ENCODE results near the gene LENG9.
A peak's percentile ranks its signal among the peaks of the same experiment; 100 is the strongest.
"Not testable (repeated sequence)": the region's sequence is repeated elsewhere in the genome, so short reads cannot be mapped to it uniquely, and the experiment has no call there.

The LENG9 gene

GRCh38 chr19:54478677-54479266 is 15.2 kb upstream of the LENG9 start:
- DNase-seq (ENCODE audit: low read depth, low spot score) = no peak

- no peak for DNase-seq (ENCODE audit: low read depth, low spot score)
Observed at GRCh38 chr19:54477650-54478049, 14.1 kb upstream of the LENG9 start.

GRCh38 chr19:54475706-54476105 is 12.1 kb upstream of the LENG9 start:
- no peak for DNase-seq (ENCODE audit: low read depth, low spot score)

DNA sequence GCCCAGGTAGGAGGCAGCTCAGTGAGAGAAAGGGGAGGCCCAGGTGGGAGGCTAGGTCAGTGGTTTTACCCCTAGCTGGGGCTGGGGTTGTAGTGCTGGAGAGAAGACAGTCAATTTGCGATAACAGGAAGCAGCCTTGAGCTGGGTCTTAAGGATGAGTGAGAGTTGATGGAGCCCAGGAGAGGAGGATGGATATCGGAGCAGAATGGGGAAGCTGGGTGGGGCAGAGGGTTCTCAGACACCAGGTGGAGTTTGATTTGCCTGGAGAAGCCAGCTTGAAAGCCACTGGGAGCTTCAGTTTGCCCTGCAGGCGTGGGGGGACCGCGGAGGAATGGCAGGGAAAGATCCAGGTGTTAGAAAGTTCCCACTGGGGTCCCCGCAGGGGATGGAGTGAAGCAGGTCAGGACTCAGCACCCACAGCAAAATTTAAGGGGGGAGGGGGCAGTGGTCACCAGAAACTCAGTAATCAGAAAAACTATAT is 10.4 kb upstream of the LENG9 start:
- no peak for DNase-seq (ENCODE audit: low read depth, low spot score)

- no peak for DNase-seq (ENCODE audit: low read depth, low spot score)
Observed at GRCh38 chr19:54473071-54473891, 9.7 kb upstream of the LENG9 start, which contains the start of gene CDC42EP5. Gene CDC42EP5, minus strand, starts transcription at chr19:54473296. Its CDS starts 7,749 bp downstream, at chr19:54465547.

DNA sequence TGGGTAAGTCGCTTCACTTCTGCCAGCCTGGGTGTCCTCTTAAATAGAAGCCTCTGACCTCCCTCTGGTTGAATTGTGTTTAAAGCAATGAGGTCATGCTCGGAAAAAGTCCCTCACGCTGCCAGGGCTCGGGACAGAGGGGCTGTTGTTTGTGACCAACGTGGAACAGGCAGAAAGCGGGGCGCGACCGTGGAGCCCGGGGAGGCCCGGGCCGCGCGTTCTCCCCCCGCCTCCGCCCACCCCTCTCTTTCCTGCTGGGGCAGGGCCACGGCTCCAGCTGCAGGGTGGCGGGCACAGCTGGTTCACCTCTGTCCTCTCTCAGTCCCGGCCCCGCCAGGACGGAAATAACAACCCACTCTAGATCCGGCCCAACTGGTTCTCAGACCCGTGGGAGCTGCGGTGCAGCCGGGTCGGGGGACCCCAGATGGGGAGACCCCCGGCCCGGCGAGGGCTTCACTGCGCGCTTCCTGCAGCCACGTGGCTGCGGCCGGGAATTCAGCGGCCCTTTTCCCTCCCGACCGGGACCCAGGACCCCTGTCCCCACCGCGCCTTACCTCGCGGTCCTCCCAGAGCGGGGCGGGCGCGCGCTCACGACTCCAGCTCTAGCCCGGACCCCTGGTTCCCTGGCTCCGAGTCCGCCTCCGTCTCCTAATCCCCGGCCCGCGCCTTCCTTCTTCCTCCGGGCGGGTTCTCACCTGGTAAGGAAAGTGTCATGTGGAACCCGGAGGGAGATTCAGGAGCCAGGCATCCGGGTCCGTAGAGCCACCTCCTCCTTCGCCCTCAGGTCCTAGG is 7.6 kb upstream of the LENG9 start:
- no peak for DNase-seq (ENCODE audit: low read depth, low spot score)

DNA sequence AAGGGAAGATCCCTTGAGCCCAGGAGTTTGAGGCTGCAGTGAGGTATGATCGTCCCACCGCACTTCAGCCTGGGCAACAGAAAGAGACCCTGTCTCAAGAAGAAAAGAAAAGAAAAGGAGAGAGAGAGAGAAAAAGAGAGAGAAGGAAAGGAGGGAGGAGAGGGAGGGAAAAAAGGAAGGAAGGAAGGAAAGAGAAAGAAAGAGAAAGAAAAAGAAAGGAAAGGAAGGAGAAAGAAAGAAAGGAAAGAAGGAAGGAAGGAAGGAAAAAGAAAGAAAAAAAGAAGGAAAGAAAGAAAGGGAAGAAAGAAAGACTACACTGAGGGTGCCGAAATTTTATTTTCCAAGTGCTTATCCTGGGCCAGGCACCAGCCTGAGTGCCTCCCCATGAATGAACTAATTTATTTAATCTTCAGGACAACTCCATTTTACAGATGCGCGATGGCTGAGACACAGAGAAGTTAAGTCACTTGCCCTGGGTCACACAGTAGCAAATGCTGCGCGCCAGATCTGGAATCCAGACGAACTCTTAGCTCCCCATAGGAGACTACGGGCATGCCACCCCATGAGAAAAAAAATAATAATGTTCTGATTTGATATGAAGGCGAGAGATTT is 6.8 kb upstream of the LENG9 start:
- DNase-seq (ENCODE audit: low read depth, low spot score) = no peak

GRCh38 chr19:54469496-54469934 is 5.9 kb upstream of the LENG9 start:
- DNase-seq (ENCODE audit: low read depth, low spot score) = no peak

GRCh38 chr19:54466110-54466480 is 2.5 kb upstream of the LENG9 start:
- not testable (repeated sequence) for DNase-seq (ENCODE audit: low read depth, low spot score)

DNA sequence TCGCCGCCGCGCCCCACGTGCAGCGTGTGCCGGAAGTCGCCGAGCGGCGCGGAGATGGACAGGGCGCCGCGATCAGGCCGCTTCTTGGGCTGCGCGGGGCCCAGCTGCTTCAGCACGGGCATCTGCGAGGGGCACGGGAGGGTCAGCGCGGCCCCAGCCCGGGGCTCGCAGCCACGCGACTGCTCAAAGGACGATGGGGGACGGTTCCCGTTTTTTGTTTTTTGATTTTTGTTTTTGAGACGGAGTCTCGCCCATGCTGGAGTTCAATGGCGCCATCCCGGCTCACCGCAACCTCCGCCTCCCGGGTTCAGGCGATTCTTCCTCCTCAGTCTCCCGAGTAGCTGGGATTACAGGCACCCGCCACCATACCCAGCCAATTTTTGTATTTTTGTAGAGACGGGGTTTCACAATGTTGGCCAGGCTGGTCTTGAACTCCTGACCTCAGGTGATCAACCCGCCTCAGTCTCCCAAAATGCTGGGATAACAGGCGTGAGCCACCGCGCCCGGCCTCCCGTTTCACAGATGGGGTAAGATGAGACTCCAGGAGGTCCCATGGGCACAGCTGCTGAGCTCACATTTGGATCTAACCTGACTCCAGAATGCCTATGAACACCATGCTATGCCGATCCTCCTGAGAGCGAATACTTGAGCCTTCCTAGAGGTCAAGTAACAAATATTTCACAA is 2.0 kb upstream of the LENG9 start:
- DNase-seq (ENCODE audit: low read depth, low spot score) = no peak

DNA sequence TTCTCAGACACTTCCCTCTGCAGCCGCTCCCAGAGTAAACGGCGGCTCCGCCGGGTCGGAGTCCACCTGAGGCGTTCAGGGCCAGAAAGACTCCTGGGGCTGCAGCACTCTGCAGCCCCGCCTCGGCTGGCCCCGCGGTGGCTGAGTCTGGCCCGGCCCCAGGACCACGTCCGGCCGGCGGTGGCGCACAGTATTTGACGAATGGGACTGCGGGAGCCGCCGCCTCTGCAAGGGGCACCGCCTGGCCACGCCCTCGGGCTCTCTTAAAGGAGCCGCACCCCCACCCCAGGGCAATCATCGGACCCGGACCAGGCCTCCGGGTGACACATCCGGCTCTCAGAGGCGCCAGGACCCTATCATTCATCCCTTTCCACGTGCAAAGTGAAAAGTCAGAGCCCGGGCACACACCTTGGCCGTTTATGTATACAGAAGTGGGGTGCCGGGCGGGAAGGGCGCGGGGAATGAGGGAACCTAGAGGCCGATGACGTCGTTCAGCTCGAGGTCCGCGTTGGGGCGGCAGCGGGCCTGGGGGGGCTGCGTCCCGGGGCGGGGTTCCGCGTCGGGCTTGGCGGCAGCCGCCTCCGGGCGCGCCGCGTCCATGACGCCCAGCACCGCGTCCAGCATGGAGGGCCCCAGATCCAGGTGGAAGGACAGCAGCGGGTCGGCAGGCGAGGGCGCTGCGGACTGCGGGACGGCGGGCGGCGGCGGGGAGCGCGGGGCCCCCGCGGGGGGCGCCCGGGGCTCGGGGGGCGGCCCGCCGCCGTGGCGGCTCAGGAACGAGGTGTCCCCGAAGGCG is 1.2 kb upstream of the LENG9 start:
- peak; percentile 40 for DNase-seq (ENCODE audit: low read depth, low spot score)

GRCh38 chr19:54464044-54464629 is 559 bp upstream of the LENG9 start:
- DNase-seq (ENCODE audit: low read depth, low spot score) = peak; percentile 49

DNA sequence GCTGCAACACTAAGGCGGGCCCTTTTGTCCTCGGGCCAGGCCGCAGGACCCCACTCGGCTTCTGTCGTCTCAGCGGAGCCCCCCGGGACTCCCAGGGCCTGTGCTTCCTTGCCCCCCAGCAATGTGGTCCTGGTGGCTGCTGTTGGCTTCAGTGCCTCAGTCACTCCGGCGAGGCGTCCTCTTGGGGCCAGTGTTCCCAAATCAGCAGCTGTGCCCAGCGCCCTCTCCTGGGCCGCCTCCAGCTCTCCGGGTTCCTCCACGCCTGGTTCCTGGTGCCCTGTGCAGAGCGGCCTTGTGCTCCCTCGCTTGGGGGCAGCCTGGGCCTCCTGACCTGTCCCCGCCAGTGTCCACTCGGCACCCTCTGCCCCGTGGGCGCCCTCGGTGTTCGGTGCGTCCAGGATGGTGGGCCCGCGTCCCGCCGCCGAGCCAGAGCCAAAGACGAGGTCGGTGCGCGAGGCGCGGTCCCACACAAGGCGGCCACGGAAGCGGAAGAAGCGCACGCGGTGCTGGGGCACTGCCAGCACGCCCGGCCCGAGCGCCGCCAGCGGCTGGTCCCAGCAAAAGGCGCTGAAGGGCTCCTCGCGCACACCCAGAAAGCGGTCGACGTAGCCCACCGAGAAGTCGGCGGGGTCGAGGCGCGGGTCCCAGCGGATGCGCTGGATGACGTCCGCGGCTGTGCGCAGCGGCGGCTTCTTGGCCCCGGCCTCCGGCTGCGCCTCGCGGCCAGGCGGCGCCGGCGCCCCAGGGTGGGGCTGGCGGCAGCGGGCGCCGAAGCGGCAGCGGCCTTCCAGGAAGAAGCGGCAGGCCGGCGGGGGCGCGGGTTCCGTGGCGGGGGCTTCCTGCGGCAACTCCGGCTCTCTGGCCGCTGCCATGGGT is 685 bp downstream of the LENG9 start:
- DNase-seq (ENCODE audit: low read depth, low spot score) = no peak

GRCh38 chr19:54462047-54462654 is 1.4 kb downstream of the LENG9 start:
- DNase-seq (ENCODE audit: low read depth, low spot score) = no peak

- DNase-seq (ENCODE audit: low read depth, low spot score) = no peak
Observed at GRCh38 chr19:54461613-54462012, 2.0 kb downstream of the LENG9 start.

GRCh38 chr19:54461210-54461609 is 2.4 kb downstream of the LENG9 start:
- no peak for DNase-seq (ENCODE audit: low read depth, low spot score)

- no peak for DNase-seq (ENCODE audit: low read depth, low spot score)
Observed at GRCh38 chr19:54460230-54461005, 3.2 kb downstream of the LENG9 start.

Data from activated naive CD8-positive, alpha-beta T cell treated with anti-CD3 and anti-CD28 coated beads, Interleukin-2, amount 50 U/mL, for 16 hours (primary cell).